HFFc6 (cell line): Measurements from ENCODE around the gene ZNF366. TPM values are rescaled to one million over a fixed set of nuclear protein-coding genes. Genes with fewer than 3 reads are reported as not detected.
A peak's percentile ranks its signal among the peaks of the same experiment; 100 is the strongest.

ENCODE experiments used
- DNase-seq: peaks from one replicate; pipeline ENCODE4 v3.0.0-alpha.2; 2018
- H3K27ac Mint-ChIP-seq: 2 replicates; pipeline ENCODE4 v1.8.0; 2020; ENCODE audit warnings: mild to moderate bottlenecking, mixed read lengths
- H3K27me3 Mint-ChIP-seq: 2 replicates; pipeline ENCODE4 v1.8.0; 2021; ENCODE audit warnings: mild to moderate bottlenecking, moderate library complexity, mixed read lengths; ENCODE audit not compliant: insufficient read depth
- H3K36me3 Mint-ChIP-seq: 2 replicates; pipeline ENCODE4 v1.8.0; 2021; ENCODE audit warnings: low read depth, mixed read lengths
- H3K4me1 Mint-ChIP-seq: 2 replicates; pipeline ENCODE4 v1.8.0; 2020; ENCODE audit warnings: low read depth, mixed read lengths
- H3K4me3 Mint-ChIP-seq: 2 replicates; pipeline ENCODE4 v1.8.0; 2020; ENCODE audit warnings: mild to moderate bottlenecking, moderate library complexity, mixed read lengths
- H3K9me3 Mint-ChIP-seq: 2 replicates; pipeline ENCODE4 v1.8.0; 2020; ENCODE audit warnings: mild to moderate bottlenecking, mixed read lengths
- CTCF ChIP-seq: fragments of 200-600 bp; sonication (generic); IDR thresholded peaks from 2 replicates; pipeline ENCODE4 v1.5.0; 2021; ENCODE audit warnings: antibody characterized with exemption, mild to moderate bottlenecking
- total RNA-seq, 6 experiments: library from RNA; stranded (reverse); fragmentation: NEBNext Ultra II Directional; extraction: Animal tissue kit (Norgen Biotek cat#: 25700); gene quantifications; 2 replicates in 1 of 6; 3 replicates in 5 of 6; pipeline ENCODE4 v1.2.3, GENCODE V29; 2021

The ZNF366 gene
- total RNA-seq, 6 experiments from 2014 or later = not detected

DNA sequence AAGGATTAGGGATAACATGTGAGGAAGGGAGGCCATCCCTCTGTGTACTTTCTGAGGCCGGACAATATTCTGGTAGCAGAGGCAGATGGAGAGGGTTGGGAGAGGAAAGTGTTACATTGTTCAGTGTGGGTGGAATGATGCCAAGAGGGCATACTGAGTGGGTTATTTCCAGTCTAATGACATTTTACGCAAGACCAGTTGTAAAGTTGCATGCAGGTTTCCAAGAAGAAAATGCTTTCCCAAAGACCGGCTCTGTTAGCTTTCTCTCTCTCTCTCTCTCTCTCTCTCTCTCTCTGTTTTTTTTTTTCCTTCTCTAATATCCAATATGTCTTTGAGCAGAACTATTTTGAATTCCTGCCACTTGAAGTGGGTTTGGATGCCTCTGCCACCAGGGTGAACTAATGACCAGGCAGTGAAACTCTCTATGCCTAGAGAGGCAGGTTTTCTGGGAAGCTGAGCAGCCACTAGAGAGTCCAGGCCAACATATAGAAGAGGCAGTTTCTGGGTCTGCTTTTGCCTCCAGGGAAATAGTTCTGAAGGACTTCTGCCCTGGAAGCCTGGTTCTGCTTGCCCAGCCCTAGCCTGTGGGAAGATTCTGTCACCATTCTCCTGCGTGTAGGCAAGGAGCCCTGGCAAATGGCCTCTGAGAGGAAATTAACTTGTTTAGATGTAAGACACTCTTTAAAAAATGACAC is 24.4 kb upstream of the ZNF366 start:
- H3K36me3 Mint-ChIP-seq = no peaks in the 10 kb centered on the region
- H3K27me3 Mint-ChIP-seq = no peaks in the 10 kb centered on the region
- no peak overlapping the region for H3K4me3 Mint-ChIP-seq
- peak; percentile 19 for DNase-seq
- peak; percentile 14; the same call in 1 of the 2 replicates for TF ChIP-seq CTCF
- H3K4me1 Mint-ChIP-seq = peaks cover 6% of the 10 kb centered on the region
- H3K9me3 Mint-ChIP-seq = no peaks in the 10 kb centered on the region
- no peak overlapping the region for H3K27ac Mint-ChIP-seq

- Mint-ChIP-seq H3K4me3 (no peak overlapping the region), H3K27me3 (no peaks in the 10 kb centered on the region; the same call in 1 of the 2 replicates), H3K36me3 (no peaks in the 10 kb centered on the region), H3K27ac (no peak overlapping the region), H3K9me3 (no peaks in the 10 kb centered on the region), H3K4me1 (peaks cover 17% of the 10 kb centered on the region)
- no peak for TF ChIP-seq CTCF
- no peak for DNase-seq
Measured at GRCh38 chr5:72530196-72530595, 23.0 kb upstream of the ZNF366 start.

- H3K27me3 Mint-ChIP-seq = no peaks in the 10 kb centered on the region; the same call in 1 of the 2 replicates
- no peak; the same call in 1 of the 2 replicates for TF ChIP-seq CTCF
- DNase-seq = no peak
- no peaks in the 10 kb centered on the region for H3K36me3 Mint-ChIP-seq
- H3K4me3 Mint-ChIP-seq = no peak overlapping the region
- no peaks in the 10 kb centered on the region for H3K9me3 Mint-ChIP-seq
- H3K27ac Mint-ChIP-seq = no peak overlapping the region
- peaks cover 21% of the 10 kb centered on the region for H3K4me1 Mint-ChIP-seq
Measured at GRCh38 chr5:72529383-72529782, 22.2 kb upstream of the ZNF366 start.

DNA sequence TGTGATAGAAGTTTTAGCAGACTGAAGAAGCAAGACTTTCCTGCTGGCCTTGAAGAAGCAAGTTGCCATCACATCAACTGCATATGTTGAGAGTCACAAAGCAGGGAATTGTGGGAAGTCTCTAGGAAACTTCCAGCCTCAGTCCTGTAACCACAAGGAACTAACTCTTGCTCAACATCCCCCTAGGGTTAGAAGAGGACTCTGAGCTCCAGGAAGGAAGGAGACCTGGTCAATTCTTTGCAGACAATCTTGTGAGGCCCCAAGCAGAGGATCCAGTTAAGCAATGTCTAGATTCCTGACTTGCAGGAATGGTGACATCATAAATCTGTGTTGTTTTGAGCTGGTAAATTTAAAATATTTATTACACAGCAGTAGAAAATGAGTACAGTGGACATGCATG is 18.6 kb upstream of the ZNF366 start:
- Mint-ChIP-seq H3K4me3 (no peak overlapping the region), H3K36me3 (0 out of 2 replicates have a peak, but pooled peaks cover 9% of the 10 kb centered on the region), H3K27ac (peak overlapping the region; percentile 76), H3K4me1 (peaks cover 23% of the 10 kb centered on the region), H3K9me3 (peaks cover 6% of the 10 kb centered on the region; the same call in 1 of the 2 replicates), H3K27me3 (no peaks in the 10 kb centered on the region; the same call in 1 of the 2 replicates)
- TF ChIP-seq CTCF = no peak
- peak; percentile 92 for DNase-seq

- Mint-ChIP-seq H3K27me3 (no peaks in the 10 kb centered on the region; the same call in 1 of the 2 replicates), H3K4me1 (peaks cover 23% of the 10 kb centered on the region), H3K4me3 (no peak overlapping the region), H3K36me3 (0 out of 2 replicates have a peak, but pooled peaks cover 9% of the 10 kb centered on the region), H3K9me3 (peaks cover 6% of the 10 kb centered on the region; the same call in 1 of the 2 replicates), H3K27ac (no peak overlapping the region)
- peak; percentile 82 for TF ChIP-seq CTCF
- peak; percentile 71 for DNase-seq
Measured at GRCh38 chr5:72523960-72524582, 16.9 kb upstream of the ZNF366 start.
